GM18520 (cell line): ENCODE results near the gene ARHGAP24.
"Not testable (repeated sequence)": the region's sequence is repeated elsewhere in the genome, so short reads cannot be mapped to it uniquely, and the experiment has no call there.

ENCODE experiments used
- ATAC-seq: cut with Tn5 transposase; IDR thresholded peaks from one replicate; pipeline ENCODE4 v1.9.1; 2021; ENCODE audit not compliant: unreplicated experiment

ARHGAP24 gene

DNA sequence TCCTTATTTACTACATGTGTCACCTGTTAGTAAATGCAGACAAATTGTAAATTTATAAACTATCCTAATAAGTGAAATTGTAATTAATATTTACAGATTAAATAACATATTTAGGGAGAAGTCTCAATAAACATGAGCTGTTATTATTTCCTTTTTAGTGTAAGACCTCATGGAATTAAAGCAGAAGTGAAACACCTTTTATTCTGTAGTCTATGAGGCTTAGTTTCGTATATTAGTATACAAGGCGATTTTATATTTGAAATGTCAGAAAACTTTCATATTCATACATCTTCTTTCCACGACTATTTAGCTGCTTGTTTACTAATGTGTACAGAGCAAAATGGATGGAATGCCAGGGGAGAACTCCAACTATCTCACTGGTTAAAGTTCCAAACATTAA is 414.4 kb downstream of the ARHGAP24 start:
- ATAC-seq, result no peak

DNA sequence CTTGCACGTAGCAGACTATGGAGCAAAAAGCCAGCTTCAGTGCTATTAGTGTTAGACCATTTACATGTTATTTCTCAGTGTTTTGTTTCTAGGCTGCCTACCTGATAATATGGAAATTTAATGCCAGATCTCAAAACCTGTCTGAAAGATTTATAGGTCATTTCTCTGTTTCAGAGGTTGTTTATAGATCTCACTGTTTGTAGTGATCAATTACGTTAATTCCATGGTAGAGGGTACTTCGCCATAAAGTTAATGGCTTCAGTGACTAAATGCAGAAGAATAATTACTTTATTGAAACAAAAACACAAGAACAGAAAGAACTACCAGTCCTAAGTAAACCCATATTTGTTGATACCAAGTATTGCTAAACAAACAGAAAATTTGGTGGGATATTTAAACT is 420.8 kb downstream of the ARHGAP24 start:
- no peak for ATAC-seq

DNA sequence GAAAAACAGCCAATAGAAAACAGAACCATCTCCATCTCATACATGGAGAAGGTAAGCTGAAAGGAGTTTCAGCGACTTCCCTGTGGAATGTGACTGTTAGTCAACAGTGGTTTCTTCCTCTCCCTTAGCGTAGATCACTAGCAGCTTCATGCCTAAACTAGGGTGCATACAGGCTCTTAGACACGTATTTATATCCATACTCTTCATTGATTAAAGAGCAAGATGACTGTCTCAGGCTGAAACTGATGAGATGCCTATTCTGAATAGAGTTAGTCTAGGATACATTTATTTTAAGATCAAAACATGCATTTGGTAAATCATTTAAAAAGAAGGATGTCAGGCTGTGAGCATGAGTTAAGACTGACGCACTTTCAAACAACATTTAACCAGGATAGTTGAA is 423.3 kb downstream of the ARHGAP24 start:
- ATAC-seq, result no peak

DNA sequence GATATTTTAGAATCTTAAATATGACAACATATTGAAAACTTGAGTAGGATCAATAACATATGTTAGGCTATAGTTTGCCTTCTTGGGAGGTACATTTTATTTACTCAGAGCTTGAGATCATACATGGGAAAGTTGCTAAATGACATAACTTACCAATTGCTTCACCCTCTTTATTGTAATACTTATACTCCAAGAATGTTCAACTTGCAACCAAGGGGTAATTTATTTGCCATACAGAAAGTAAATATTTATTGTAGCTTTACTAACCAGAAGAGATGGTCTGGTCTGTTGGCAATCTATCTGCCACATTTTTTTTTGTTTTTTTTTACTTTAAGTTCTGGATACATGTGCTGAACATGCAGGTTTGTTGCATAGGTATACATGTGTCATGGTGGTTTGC is 426.6 kb downstream of the ARHGAP24 start:
- ATAC-seq, result no peak

DNA sequence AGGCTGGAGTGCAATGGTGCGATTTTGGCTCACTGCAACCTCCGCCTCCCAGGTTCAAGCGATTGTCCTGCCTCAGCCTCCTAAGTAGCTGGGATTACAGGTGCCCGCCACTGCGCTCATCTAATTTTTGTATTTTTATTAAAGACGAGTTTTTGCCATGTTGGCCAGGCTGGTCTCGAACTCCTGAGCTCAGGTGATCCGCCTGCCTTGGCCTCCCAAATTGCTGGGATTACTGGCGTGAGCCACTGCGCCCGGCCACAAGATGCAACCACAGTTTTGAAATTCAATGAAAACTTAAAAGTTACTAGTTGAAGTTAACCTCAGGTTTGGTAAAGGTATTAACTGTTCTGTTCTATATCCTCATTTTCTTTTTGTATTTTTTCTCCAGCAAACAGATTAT is 427.7 kb downstream of the ARHGAP24 start:
- ATAC-seq, result not testable (repeated sequence)

DNA sequence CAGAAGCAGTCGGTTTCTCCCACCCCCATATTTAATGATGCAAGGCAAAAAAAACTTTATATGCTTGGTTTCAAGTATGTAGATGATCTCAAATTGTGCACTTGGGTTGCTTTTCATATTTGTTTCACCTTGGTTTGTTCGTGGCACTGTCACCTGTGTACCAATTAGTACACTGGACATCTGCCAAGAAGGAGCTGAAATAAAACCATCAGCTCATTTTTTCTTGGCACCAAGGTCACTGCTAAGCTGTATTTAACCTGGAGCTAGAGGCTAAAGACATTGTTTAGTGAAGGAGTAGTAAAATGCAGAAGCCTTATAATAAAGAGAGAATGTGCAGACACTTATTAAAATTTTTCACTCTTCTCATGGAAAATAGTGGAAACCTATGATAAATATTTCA is 430.8 kb downstream of the ARHGAP24 start:
- ATAC-seq, result no peak

DNA sequence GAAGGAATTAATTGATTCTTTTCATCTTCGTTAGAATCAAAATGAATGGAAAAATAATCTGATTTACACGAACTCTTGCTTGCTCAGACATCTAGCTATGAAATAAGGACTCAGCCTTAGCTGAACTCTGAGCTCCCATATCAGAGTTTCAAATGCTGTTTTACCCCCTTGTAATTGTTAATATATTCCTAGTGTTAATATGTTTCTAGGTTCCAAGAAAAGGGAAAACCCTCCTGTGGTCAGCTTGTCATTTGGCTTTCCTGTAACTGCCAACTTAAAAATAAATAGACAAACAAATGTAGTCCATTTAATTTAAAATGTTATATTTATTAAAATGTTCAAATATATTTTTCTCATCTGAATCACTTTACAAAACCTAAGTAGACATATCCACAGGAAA is 432.1 kb downstream of the ARHGAP24 start:
- ATAC-seq, result no peak

DNA sequence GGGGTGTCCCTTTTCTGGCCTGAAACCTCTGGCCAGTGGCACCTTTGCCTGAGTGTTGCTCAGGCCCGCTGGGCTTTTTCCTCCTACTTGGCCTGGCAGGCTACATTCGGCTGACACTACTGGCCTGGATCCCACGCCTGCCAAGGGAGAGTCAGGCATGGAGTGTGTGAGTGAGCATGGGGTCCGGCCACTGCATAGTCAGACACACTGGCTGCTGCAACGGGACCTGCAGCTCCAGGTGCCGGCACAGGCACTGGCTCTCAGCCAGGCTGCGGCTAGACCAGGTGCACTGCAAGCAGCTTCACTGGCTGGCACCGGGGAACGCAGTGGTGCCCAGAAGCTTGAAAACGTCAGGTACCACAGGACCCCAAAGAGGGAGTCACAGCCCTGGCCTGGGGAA is 434.9 kb downstream of the ARHGAP24 start:
- ATAC-seq, result no peak

DNA sequence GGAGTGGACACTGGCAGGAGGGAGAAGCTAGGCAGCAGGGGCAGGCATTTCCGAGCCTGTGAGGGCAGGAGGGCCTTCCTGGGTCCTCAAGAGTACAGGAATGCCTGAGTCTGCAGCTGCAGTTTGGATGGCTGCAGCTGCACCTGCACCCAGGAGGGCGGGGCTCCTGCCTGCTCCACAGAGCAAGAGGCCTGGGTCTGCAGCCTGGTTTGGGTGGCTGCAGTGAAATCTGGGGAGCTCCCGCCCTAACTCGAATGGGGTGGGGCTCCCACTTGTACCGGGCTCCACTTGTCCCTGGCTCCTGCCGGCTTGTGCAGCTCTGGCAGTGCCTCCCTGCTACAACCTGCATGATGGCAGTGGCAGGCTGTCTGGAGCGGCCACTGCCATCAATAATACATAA is 436.0 kb downstream of the ARHGAP24 start:
- no peak for ATAC-seq

DNA sequence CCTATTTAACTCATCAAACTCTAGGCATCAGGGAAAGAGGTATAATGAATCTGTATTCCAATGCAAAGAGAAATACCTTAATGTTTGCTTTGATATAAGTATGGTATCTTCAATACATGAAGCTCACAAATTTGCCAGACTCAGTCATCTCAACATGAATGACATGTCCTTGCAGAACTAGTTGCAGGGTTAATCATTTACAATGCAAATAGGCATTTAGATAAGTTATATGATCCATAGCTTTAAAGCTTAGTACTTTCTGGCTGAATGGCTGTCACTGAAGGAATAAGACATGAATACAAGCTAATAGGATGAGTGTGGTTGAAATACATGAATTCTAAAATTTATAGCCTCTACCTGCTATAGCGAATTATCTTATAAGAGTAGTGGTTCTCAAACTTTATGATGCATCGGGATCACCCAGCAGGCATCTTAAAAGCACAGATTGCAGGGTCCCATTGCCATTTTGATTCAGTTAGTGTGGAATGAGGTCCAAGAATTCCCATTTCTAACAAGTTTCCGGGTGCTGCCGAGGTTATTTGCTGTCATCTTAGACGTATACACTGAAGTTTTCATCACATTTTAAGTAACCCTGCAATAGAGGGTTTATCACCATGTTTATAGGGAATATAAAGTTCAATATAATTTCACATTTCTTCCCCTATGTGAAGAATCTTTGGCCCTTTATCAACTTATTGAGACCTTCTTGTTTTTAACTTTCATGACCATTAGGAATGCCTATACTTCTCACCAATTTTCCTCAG is 439.2 kb downstream of the ARHGAP24 start:
- no peak for ATAC-seq

DNA sequence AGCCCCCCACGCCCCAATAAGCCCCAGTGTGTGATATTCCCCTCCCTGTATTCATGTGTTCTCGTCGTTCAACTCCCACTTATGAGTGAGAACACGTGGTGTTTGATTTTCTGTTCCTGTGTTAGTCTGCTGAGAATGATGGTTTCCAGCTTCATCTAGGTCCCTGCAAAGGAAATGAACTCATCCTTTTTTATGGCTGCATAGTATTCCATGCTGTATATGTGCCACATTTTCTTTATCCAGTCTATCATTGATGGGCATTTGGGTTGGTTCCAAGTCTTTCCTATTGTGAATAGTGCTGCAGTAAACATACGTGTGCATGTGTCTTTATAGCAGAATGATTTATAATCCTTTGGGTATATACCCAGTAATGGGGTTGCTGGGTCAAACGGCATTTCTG is 440.6 kb downstream of the ARHGAP24 start:
- ATAC-seq, result not testable (repeated sequence)

DNA sequence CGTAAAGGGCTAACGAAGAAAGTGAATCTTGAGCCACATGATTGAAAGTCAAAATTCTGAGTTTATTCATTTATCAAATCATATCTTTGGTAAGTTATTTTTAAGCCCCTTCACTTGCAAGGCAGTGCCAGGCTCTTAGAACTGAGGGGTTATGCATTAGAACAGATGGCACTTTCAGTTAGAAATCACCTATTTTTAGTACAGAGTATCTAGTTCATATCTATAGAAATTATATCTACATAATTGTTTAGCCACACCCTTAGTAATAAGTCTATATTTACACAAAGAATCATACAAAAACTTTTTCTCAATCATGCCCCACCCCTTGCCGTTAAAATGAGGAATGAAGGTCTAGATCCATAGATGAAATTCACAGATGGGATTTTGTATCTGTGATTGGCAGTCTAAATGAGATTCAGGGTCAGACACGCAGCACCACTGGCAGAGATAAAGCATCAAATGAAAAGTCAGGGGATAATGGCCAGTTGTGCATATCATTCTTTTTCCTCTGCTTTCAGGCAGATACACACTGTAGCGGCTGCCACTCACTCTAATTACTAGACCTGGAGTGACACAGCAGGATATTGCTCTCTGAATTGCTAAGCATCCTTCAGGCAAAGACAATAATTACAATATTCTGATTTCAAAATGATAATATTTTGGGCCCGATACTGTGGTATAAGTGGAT is 444.4 kb downstream of the ARHGAP24 start:
- ATAC-seq, result no peak

DNA sequence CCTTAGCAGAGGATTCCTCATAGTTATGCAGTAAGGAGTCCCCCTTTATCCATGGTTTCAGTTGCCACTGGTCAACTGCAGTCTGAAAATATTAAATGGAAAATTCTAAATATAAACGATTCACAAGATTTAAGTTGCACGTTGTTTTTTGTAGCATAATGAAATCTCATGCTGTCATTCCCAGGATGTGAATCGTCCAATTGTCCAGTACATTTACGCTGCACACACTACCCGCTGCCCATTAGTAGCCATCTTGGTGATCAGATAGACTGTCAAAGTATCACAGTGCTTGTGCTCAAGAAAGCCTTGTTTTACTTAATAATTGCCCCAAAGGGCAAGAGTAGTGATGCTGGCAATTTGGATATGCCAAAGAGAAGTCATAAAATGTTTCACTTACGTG is 450.1 kb downstream of the ARHGAP24 start:
- ATAC-seq, result no peak

DNA sequence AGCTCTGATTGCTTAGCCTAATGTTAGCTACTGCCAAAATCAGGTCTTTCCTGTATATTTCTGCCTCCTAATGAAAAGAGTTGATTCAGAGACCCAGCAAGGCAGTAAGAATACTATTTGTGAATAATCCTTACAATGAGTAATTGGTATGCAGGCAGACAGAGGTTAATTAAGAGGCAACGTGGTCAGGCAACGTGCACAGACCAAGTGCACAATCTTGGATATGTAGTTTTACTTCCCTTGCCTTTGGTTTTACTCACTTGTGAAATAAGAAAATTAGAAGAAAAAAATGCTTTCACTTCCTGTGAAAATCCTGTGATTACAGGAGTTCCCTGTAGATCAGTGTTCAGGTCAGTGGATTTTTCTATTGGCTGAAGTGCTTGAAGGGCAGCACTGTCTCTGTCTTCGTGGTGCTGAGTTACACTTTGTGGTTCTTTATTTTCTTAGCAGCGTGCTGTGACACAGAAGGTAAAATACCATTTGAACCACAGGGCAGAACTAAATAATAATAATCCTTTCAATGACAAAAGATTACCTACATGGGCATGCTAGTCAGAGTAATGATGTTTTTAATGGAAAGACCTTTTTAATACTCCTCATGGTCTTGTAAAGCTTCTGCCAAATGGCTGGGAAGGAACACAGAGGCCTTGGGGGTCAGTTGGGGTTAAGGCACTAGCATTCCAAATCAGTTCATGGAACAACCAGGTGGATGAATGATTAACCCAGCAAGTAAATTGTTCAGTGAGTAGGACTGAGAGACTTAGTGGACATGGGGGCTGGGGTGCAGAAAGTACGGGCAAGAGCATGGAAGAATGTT is 454.0 kb downstream of the ARHGAP24 start:
- no peak for ATAC-seq

DNA sequence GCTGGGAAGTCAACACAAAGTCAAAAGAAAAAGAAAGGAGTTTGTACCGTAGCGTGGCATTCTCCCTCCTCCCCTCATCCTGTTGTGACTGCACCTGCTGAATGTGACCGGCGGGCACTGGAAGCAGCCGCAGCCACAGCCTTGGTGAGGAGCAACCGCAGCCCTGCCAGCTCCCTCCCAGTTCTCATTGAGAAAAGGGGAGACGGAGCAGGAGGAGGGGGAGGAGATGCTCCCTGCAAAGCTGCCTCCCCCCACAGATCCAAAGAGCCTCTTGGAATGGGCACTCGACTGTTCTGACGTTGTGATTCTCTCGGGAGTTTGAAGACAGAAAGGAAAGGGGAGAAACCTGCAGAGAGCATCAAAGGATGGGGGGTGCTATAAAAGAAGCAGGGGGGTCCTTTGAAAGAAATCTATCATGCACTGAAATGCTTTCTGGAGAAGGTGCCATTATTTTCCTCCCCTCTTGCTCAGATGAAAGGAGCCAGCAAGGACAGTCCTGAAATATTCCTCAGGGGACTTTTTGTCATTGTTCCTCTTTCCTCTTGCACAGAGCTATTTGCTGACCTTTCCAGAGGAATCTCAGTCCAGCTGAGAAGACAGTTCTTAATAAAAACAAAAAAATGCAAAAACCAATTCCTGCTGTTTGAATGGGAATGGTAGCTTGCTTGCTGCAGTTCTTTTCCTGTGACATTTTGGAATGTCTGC is 455.2 kb downstream of the ARHGAP24 start:
- no peak for ATAC-seq

DNA sequence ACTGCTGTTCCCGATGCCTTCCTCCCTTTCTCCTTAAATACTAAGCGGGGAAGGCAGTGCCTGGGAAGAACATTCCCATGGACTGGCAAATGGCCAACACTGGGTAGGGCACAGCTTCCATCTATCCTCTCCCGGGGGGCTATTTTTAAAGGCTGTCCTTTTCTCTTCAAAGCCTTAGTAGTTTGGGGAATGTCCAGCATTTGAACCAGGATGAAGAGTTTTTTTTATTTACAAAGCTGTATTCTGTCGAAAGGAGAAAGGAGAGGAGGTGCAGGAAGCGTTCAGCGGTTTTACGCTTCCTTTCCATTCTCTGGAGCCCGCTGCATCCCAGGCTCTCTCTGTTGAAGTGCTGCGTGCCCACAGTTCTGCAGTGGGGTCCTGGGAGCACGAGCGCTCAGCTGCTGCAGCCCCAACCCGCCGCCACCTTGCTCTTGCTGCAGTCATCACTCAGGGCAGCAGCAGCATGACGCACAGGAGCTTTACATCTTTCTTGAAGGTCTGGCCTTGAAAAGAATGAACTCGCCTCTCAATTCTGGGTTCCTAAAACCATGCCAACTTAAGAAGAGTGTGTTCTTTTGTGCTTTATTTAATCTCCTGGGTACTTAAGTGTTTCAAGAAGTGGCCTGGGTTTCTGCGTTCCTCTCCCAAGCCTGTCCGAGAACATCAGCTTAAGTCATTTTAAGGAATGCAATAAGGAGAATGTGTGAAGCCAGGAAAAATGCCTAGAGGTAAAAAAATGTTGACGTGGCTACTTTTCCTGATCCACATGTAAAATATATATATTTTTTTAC is 457.7 kb downstream of the ARHGAP24 start:
- ATAC-seq, result no peak

DNA sequence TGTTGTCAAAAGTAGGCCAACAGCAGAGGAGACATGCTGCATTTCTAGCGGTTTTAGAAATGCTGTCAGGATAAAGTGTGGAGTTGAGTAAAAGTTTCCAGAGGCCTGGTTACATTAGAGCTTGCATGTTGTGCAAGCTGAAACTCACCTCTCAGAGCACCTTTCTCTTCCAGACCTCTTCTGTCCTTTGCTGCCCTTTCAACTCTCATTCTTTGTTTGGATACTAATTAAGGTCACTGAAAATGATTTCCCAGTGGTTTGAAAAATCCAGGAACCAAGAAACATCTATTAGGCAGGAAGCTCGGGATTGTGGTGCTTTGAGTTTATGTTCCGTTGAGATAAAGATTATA is 458.3 kb downstream of the ARHGAP24 start:
- no peak for ATAC-seq

DNA sequence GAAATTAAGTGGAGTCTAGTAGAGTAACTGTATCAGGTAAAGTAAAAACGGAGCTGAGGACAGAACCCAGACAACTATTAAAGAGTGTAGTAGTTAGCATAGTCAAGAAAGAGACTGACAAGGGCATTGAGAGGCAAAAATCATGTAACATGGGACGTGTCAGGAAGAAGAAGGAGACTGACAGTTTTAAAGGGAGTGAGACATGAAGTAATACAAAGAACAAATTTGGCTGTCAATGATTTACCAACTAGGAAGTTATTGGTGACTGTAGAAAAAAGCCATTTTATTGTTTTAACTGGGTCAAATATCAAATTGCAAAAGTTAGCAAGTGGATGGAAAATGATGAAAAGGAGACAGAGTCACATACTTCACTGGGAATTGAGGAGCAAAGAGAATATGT is 462.6 kb downstream of the ARHGAP24 start:
- no peak for ATAC-seq

DNA sequence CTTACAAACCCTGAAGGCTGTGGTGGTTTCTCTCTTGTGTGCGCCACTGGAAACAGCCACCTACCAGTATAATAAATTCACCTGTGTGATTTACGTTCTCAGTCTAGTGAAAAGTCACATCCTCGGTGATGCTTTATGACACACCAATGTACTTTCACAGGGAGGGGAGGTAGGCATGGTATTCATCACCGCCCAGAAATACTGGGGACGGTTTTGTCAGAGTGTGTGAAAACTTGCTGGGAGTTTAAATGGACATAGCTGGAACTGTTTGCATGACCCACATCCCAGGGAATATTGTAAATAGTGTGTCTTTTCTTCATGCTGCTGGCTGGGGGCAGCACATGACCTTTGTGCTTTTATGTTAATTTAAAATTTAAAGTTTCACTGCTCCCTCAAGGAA is 463.1 kb downstream of the ARHGAP24 start:
- ATAC-seq, result no peak

DNA sequence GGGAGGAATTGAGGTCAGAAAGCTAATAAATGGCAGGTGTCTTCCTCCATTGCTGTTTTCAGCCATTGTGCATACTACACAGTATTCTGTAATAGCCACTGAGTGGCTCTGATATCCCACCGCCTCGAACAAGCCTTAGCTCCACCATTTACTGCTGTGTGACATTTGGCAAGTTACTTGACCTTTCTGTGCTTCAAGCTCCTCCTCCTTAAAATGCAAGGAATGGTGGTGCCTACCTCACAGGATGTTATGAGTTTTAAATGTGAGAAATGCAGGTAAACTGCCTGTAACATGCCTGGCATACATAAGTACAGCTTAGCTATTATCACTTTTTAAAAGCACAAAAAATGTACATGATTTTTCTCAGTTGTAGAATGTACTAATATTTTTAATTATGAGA is 464.0 kb downstream of the ARHGAP24 start:
- ATAC-seq, result no peak

DNA sequence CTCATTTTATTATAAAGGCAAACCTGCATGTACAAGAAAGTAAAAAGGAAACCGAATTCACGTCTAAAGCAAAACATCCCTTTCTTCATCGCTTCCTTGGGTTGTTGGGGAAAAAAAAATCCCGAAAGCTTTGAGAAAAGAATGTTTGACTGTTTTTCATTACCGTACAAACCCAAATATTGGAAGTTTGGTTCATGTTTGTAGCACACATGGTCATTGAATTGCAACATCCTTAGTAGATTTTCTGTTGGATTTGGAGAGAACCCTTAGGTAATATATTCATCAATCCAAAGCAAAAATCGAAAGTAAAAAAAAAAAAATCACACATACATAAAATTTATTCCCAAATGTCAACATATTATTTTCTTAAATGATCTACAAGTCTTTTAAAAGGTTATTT is 464.6 kb downstream of the ARHGAP24 start:
- ATAC-seq, result no peak
